ENCODE data around the gene KCND2. TPM values are rescaled to one million over a fixed set of nuclear protein-coding genes. Genes with fewer than 3 reads are reported as not detected.
"Not testable (repeated sequence)": the region's sequence is repeated elsewhere in the genome, so short reads cannot be mapped to it uniquely, and the experiment has no call there.

Gene KCND2
- polyA plus RNA-seq, 1 of the 3 experiments (the other 2 are of a cell fraction) = not detected

DNA sequence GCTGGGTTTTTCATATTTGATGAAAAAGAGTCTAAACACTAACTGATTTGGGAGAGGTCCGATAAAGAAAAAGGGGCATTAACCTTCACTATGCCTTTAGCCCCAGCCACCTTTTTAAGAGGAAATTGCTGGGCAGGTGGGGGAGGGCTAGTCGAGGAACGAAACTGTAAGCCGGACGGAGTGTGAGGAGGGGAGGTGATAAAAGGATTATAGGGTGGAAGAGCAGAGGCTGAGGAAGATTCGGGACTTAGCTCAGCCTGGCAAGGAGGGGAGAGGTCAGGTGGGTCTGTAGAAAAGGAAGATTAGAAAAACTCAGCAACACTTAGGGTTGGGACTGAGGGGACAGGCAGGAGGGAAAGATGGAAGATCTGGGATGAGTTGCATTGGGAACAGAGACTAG is 508.0 kb downstream of the KCND2 start:
- Histone ChIP-seq H2AFZ (ENCODE audit: low read depth) (no peak overlapping the region), H3K9me2 (no peaks in the 10 kb centered on the region), H3K36me3 (replicated peaks in 1 of 2; ENCODE audit: control insufficient read depth in 1 of 2, insufficient read depth in 2 of 2, low read length in 1 of 2) (no peaks in the 10 kb centered on the region), H3K4me1 (ENCODE audit: control insufficient read depth in 1 of 2, insufficient read depth in 2 of 2, low read depth in 1 of 2, low read length in 1 of 2) (no peaks in the 10 kb centered on the region), H3F3A (replicated peaks; ENCODE audit: insufficient read depth) (no peaks in the 10 kb centered on the region), H3K27ac (ENCODE audit: low read depth in 2 of 2, low read length in 1 of 2) (no peak overlapping the region), H3K9ac (no peak overlapping the region), H3K4me3 (ENCODE audit: low read depth in 2 of 2, low read length in 1 of 2) (no peak overlapping the region), H3K79me2 (ENCODE audit: insufficient read depth) (no peaks in the 10 kb centered on the region), H3K9me3 (no peaks in the 10 kb centered on the region), H3K4me2 (no peak overlapping the region), H3K27me3 (ENCODE audit: insufficient read depth) (peaks cover 22% of the 10 kb centered on the region; the same call in 1 of the 2 replicates), H4K20me1 (ENCODE audit: insufficient read depth) (no peaks in the 10 kb centered on the region)
- CTCF ChIA-PET = interaction anchor here (0.6 to 1.7 kb wide), 2 partner anchors 11 to 20 kb away, joined by 3 to 5 read pairs; no protein-coding TSS in a partner anchor
- DNase-seq = no peak
- TF ChIP-seq TAF1 (IDR thresholded peaks at IDR 0.05; ENCODE audit: borderline replicate concordance, low read depth, low read length) = no peak
- TF ChIP-seq FOXJ3 (CRISPR knock-in tag; IDR thresholded peaks at IDR 0.05) = no peak
- TF ChIP-seq YY1 (IDR thresholded peaks at IDR 0.05; ENCODE audit: low read depth) = no peak
- TF ChIP-seq RXRA (IDR thresholded peaks at IDR 0.05; ENCODE audit: borderline replicate concordance, low read depth) = no peak
- TF ChIP-seq, protein P1, sequence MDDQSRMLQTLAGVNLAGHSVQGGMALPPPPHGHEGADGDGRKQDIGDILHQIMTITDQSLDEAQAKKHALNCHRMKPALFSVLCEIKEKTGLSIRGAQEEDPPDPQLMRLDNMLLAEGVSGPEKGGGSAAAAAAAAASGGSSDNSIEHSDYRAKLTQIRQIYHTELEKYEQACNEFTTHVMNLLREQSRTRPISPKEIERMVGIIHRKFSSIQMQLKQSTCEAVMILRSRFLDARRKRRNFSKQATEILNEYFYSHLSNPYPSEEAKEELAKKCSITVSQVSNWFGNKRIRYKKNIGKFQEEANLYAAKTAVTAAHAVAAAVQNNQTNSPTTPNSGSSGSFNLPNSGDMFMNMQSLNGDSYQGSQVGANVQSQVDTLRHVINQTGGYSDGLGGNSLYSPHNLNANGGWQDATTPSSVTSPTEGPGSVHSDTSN (IDR thresholded peaks at IDR 0.05) = no peak
- no peak for TF ChIP-seq SIN3A (IDR thresholded peaks at IDR 0.05; ENCODE audit: borderline replicate concordance, low read depth, low read length)
- TF ChIP-seq GATA2 (CRISPR knock-in tag; IDR thresholded peaks at IDR 0.05) = no peak
- TF ChIP-seq TEAD4 (IDR thresholded peaks at IDR 0.05; ENCODE audit: borderline replicate concordance, insufficient read depth) = no peak
- TF ChIP-seq RAD21 (IDR thresholded peaks at IDR 0.05; ENCODE audit: low read length) = no peak
- TF ChIP-seq JUND (IDR thresholded peaks at IDR 0.05) = no peak
- TF ChIP-seq POLR2AphosphoS5 (IDR thresholded peaks at IDR 0.05; ENCODE audit: low read depth, low read length) = no peak
- TF ChIP-seq TCF12 (IDR thresholded peaks at IDR 0.05) = no peak
- no peak for TF ChIP-seq RFX5 (IDR thresholded peaks at IDR 0.05; ENCODE audit: low read length)
- no peak for TF ChIP-seq GABPA (IDR thresholded peaks at IDR 0.05; ENCODE audit: low read depth)
- TF ChIP-seq NRF1 (IDR thresholded peaks at IDR 0.05; ENCODE audit: low read depth, low read length) = no peak
- TF ChIP-seq CHD2 (IDR thresholded peaks at IDR 0.05; ENCODE audit: low read length, partially characterized antibody) = no peak
- no peak for TF ChIP-seq EZH2phosphoT487 (IDR thresholded peaks at IDR 0.05; ENCODE audit: borderline replicate concordance, low read depth)
- WGBS (ENCODE audit: low lambda C conversion rate) = 25% methylated on average over 6 of the region's 6 CpGs
- POLR2A ChIA-PET = no interaction called here

GRCh38 chr7:120781924-120782323 is 508.9 kb downstream of the KCND2 start:
- H3K4me1 ChIP-seq (ENCODE audit: control insufficient read depth in 1 of 2, insufficient read depth in 2 of 2, low read depth in 1 of 2, low read length in 1 of 2); H2AFZ ChIP-seq (ENCODE audit: low read depth); H3K9me2 ChIP-seq; H3F3A ChIP-seq (replicated peaks; ENCODE audit: insufficient read depth); H3K9ac ChIP-seq; H3K4me3 ChIP-seq (ENCODE audit: low read depth in 2 of 2, low read length in 1 of 2); H3K4me2 ChIP-seq; H3K27ac ChIP-seq (ENCODE audit: low read depth in 2 of 2, low read length in 1 of 2); DNase-seq; POLR2A ChIA-PET; H4K20me1 ChIP-seq (ENCODE audit: insufficient read depth); CTCF ChIA-PET; H3K36me3 ChIP-seq (replicated peaks in 1 of 2; ENCODE audit: control insufficient read depth in 1 of 2, insufficient read depth in 2 of 2, low read length in 1 of 2); H3K9me3 ChIP-seq; H3K79me2 ChIP-seq (ENCODE audit: insufficient read depth): not testable (repeated sequence)
- WGBS (ENCODE audit: low lambda C conversion rate) = 30% methylated on average over 10 of the region's 10 CpGs
- peaks cover 22% of the 10 kb centered on the region; the same call in 1 of the 2 replicates for H3K27me3 ChIP-seq (ENCODE audit: insufficient read depth)
